ENCODE measurements around the gene CD79B. TPM values are rescaled to one million over a fixed set of nuclear protein-coding genes. Genes with fewer than 3 reads are reported as not detected.

Gene CD79B
- total and polyA plus RNA-seq, 2 of the 13 experiments (the other 11 are each of a cell fraction or from before 2014, with no cell fraction given): not detected

GRCh38 chr17:63956296-63956920 is 24.3 kb upstream of the CD79B start:
- CTCF ChIA-PET (ENCODE audit: low intra/inter-chr PET ratio, low total read pairs): no interaction called here
- TF ChIP-seq MAZ (IDR thresholded peaks at IDR 0.05; ENCODE audit: borderline replicate concordance, low read depth, low read length) (no peak), MAZ (CRISPR knock-in tag; IDR thresholded peaks at IDR 0.05; ENCODE audit: low read depth) (peak; percentile 50; the same call in 1 of the 2 replicates), ZNF607 (CRISPR knock-in tag; IDR thresholded peaks at IDR 0.05; ENCODE audit: borderline replicate concordance) (no peak), ZBTB43 (CRISPR knock-in tag; conservative IDR thresholded peaks at IDR 0.05) (no peak), NFAT5 (CRISPR knock-in tag; IDR thresholded peaks at IDR 0.05) (no peak), DNMT3B (CRISPR knock-in tag; conservative IDR thresholded peaks at IDR 0.05) (peak; percentile 90; the same call in 1 of the 2 replicates), TEAD3 (CRISPR knock-in tag; optimal IDR thresholded peaks at IDR 0.05; ENCODE audit: borderline replicate concordance) (peak; percentile 85), UBTF (CRISPR knock-in tag; IDR thresholded peaks at IDR 0.05) (0 out of 2 replicates have a peak, but pooled peaks have one; percentile 28), XRCC5 (optimal IDR thresholded peaks at IDR 0.05; ENCODE audit: low read length) (peak; percentile 35), KAT8 (CRISPR knock-in tag; IDR thresholded peaks at IDR 0.05) (peak; percentile 52; the same call in 1 of the 2 replicates), PTBP1 (IDR thresholded peaks at IDR 0.05; ENCODE audit: low read depth, low read length, poor library complexity, severe bottlenecking) (no peak), NR2C2 (CRISPR knock-in tag; IDR thresholded peaks at IDR 0.05; ENCODE audit: borderline replicate concordance) (peak; percentile 52; the same call in 1 of the 2 replicates), FOXA3 (CRISPR knock-in tag; IDR thresholded peaks at IDR 0.05) (peak; percentile 78), ZNF644 (CRISPR knock-in tag; IDR thresholded peaks at IDR 0.05; ENCODE audit: low read depth) (peak; percentile 65; the same call in 1 of the 2 replicates)

More at GRCh38 chr17:63956296-63956920, 24.3 kb upstream of the CD79B start:
- Histone ChIP-seq H3K27me3 (ENCODE audit: control insufficient read depth in 1 of 2, insufficient read depth in 2 of 2, low read length in 2 of 2) (peaks cover 12 to 43% of the 10 kb centered on the region in 2 experiments; a peak in 3 of 5 replicates), H3K9ac (ENCODE audit: insufficient read depth, low read depth, low read length) (no peak overlapping the region), H3K9me3 (ENCODE audit: low read length) (no peaks in the 10 kb centered on the region), H3K4me1 (ENCODE audit: insufficient read depth, low read length) (peaks cover 17% of the 10 kb centered on the region), H4K20me1 (ENCODE audit: insufficient read depth, low read length) (no peaks in the 10 kb centered on the region), H3K4me3 (replicated peaks in 1 of 3; ENCODE audit: insufficient read depth in 1 of 3, low read depth in 2 of 3, low read length in 3 of 3) (no peak overlapping the region), H3K27ac (ENCODE audit: extremely low read length, insufficient read depth, low read length) (no peak overlapping the region), H3K79me2 (ENCODE audit: insufficient read depth, low read length) (no peaks in the 10 kb centered on the region), H3K36me3 (replicated peaks in 1 of 2; ENCODE audit: control insufficient read depth in 1 of 2, insufficient read depth in 2 of 2, low read length in 2 of 2) (no peaks in the 10 kb centered on the region), H2AFZ (ENCODE audit: low read length) (no peak overlapping the region), H3K4me2 (ENCODE audit: low read depth, low read length) (no peak overlapping the region)
- POLR2A ChIA-PET: interaction anchor here (1.2 to 1.5 kb wide), 2 partner anchors 10 to 128 kb away, joined by 3 to 6 read pairs; no protein-coding TSS in a partner anchor
- ATAC-seq: peak; percentile 66
- BruUV-seq (replicated peaks): no TSS peak
- peak; percentile 90 for DNase-seq (ENCODE audit: low spot score)
- WGBS (ENCODE audit: low lambda C conversion rate): 36% methylated on average over 4 of the region's 5 CpGs
- in situ Hi-C loops (cut with HindIII; ENCODE audit: extremely low pct_ligation_motif_present, low pct_unique_long_range_greater_than_20kb): no loop called here
- intact Hi-C loops (cut with micrococcal nuclease; ENCODE audit: unreplicated experiment): no loop called here
- FAIRE-seq: peak; percentile 81
